ENCODE measurements around the gene ZRANB3.

- no peak for TF ChIP-seq SMC3 (IDR thresholded peaks at IDR 0.05; ENCODE audit: low read length)
- TF ChIP-seq TEAD3 (CRISPR knock-in tag; optimal IDR thresholded peaks at IDR 0.05; ENCODE audit: borderline replicate concordance): no peak
- TF ChIP-seq ATF2 (CRISPR knock-in tag; IDR thresholded peaks at IDR 0.05): no peak
- no peak for TF ChIP-seq HOXA3 (CRISPR knock-in tag; IDR thresholded peaks at IDR 0.05)
- no peak for TF ChIP-seq CBX2 (IDR thresholded peaks at IDR 0.05; ENCODE audit: low read depth, low read length)
- TF ChIP-seq CBX2 (CRISPR knock-in tag; IDR thresholded peaks at IDR 0.05; ENCODE audit: low read depth): no peak
- no peak for TF ChIP-seq CTCF (CRISPR knock-in tag; IDR thresholded peaks at IDR 0.05)
- TF ChIP-seq SUZ12 (IDR thresholded peaks at IDR 0.05; ENCODE audit: low read depth, low read length): no peak
- no peak for TF ChIP-seq ZNF138 (CRISPR knock-in tag; IDR thresholded peaks at IDR 0.05; ENCODE audit: low read depth)
- TF ChIP-seq ZNF274 (CRISPR knock-in tag; IDR thresholded peaks at IDR 0.05): no peak
Observed at GRCh38 chr2:135551356-135551755, 20.3 kb upstream of the ZRANB3 start.

All from HepG2 (cell line).